Stimulated activated CD4-positive, alpha-beta T cell treated with anti-CD3 and anti-CD28 coated beads, Interleukin-15, amount 100 ng/mL, for 1 hour (primary cell): Measurements from ENCODE around the gene FIZ1.
"Not testable (repeated sequence)": the region's sequence is repeated elsewhere in the genome, so short reads cannot be mapped to it uniquely, and the experiment has no call there.

Experiments used
- DNase-seq, 2 donors: peaks; one replicate each; pipeline ENCODE4 v3.0.0-alpha.2; 2020; ENCODE audit warnings: low read depth in 1 of 2, low spot score in 1 of 2

Gene FIZ1

DNA sequence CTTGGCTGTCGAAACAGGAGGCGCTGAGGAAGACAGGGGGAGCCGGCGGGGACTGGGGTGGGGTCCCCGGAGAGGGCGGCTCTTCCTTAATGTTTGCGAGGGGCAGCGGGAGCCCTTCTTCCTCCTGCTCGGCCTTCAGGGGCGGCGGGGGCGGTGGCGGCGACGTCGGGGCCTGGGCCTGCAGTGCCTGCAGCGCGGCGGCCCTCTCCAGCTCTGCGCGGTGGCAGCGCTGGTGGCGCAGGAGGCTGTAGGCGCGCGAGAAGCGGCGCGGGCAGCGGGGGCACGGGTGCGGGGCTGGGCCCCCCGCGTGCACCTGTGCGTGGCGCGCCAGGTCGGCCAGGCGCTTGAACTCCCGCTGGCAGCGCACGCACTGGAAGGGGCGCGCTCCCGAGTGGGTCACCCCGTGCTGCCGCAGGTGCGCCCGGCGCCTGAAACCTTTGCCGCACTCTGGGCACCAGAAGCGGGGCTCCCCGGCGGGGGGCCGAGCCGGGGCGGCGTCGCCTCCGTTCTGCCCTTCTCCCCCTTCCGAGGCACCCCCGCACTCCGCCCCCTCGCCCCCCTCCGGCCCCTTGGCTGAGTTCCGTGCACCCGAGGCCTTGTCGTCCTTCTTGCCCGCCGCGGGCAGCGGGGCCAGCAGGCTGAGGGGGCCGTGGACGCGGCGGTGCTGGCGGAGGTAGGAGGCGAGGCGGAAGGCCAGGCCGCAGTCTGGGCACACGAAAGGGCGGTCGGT is 21.1 kb downstream of the FIZ1 start:
- DNase-seq, result no peak

DNA sequence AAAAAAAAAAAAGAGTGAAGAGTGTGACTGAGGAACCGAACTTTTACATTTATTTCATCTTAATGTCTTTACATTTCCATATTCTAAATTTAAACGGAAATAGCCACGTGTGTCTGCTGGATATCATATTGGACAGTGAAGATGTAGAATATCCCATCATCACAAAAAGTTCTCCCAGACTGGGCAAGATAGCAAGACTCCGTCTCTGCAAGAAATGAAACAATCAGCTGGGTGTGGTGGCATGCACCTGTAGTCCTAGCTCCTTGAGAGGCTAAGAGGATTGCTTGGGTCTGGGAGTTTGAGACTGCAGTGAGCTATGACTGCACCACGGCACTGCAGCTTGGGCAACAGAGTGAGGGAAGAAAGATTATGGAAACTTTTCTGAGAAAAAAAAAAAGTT is 22.6 kb downstream of the FIZ1 start:
- DNase-seq, result no peak

DNA sequence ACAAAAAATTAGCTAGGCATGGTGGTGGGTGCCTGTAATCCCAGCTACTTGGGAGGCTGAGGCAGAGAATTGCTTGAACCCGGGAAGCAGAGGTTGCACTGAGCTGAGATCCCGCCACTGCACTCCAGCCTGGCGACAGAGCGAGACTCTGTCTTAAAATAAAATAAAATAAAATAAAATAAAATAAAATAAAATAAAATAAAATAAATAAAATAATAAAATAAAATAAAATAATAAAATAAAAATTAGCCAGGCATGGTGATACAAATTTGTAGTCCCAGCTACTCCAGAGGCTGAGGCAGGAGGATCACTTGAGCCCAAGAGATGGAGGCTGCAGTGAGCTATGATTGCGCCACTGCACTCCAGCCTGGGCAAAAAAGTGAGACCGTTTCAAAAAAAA is 25.4 kb downstream of the FIZ1 start:
- not testable (repeated sequence) for DNase-seq

DNA sequence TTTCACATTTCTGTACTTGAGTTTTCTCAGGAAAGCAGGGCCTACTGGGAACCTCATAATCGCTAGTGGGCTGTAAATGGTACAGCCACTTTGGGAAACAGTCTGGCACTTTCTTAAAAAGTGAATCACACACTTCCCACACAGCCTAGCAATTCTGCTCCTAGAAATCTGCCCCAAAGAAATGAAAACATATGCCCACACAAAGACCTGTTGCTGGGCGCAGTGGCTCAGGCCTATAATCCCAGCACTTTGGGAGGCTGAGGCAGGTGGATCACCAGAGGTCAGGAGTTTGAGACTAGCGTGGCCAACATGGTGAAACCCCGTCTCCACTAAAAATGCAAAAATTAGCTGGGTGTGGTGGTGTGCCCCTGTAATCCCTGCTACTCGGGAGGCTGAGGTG is 29.8 kb downstream of the FIZ1 start:
- DNase-seq, result not testable (repeated sequence)

DNA sequence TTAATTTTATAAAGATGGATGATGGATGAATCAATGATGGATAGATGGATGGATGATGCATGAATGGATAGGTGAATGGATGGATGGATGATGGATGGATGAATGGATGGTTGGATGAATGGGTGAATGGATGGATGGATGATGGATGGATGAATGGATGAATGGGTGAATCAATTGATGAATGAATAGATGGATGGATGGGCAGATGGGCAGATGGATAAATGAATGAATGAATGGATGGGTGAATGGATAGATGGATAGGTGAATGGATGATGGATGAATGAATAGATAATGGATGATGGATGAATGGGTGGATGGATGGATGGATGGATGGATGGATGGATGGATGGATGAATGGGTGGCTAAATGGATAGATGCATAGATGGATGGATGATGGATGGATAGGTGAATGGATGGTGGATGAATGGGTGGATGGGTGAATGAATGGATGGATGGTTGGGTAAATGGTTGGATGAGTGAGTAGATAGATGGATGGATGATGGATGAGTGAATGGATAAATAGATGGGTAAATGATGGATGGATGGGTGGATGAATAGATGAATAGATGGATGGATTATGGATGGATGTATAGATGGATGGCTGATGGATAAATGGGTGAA is 31.5 kb downstream of the FIZ1 start:
- DNase-seq, result no peak

DNA sequence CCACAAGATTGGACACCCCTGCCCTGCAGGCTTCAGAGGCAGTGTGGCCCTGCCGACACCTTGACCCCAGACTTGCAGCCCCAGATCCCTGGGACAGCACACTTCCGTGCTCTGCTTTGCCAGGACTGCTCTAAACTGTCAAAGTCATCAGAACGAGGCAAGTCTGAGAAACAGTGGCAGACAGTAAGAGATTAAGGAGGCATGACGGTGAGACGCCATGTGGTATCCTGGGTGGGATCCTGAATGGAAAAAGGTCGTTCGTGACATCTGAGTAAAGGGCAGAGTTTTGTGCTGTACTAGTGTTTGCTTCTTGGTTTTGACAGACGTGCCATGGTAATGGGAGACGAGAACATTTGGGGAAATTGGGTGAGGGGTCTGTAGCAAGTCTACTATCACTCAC is 32.5 kb downstream of the FIZ1 start:
- no peak for DNase-seq

DNA sequence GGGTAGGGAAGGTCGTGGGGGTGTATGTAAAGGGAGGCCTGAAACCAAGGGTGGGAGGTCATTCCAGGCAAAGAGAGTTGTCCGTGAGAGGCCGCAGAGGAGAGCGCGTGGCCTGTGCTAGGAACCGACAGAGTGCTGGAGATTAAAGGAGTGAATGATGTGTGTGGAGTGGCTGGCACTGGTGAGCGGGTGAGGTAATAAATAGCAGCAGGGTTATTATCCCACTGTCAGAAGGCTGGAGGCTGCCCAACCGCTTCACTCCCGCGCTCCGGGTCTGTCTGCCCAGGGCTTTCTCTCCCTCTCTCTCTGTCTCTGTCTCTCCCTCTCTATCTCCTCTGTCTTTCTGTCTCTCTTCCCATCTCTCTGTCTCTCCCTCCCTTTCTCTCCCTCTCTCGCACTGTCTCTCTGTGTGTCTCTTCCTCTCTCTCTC is 36.0 kb downstream of the FIZ1 start:
- no peak for DNase-seq

DNA sequence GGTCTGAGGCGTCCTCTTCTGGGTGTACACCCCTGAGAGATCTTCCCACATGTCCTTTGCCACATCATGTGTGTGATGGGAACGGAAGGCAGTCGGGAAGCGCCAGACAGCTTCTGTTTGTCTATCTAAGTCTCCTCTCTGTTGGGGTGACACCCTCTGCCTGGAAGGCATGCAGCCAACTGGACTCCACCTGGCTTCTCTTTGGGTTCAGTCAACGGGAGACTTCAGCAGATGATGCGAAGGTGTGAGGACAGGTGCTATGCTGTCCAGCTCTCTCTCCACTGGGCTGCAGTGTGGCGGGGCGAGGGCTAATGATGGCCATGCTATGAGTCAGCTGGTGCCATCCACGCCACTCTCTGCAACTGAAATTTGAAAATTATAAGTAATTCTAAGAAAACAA is 39.6 kb downstream of the FIZ1 start:
- DNase-seq, result no peak

DNA sequence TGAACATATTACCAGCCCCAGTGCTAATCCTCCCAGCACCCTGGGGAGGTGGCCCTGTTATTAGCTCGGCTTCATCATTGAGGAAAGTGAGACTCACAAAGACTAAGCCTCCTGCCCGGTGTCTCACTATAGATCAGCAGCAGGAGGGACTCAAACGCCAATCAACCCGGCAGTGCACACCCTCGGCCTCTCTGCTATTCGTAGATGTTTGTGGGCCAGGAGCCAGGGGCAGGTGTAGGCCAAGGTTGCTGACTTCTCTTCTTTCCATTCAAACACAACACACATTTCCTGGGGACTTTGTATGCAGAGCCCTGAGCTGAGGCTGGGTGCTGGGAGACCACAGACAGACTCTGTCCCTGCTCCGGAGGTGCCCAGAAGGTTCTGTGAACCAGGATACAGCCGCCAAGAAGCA is 44.6 kb downstream of the FIZ1 start:
- DNase-seq, result no peak

DNA sequence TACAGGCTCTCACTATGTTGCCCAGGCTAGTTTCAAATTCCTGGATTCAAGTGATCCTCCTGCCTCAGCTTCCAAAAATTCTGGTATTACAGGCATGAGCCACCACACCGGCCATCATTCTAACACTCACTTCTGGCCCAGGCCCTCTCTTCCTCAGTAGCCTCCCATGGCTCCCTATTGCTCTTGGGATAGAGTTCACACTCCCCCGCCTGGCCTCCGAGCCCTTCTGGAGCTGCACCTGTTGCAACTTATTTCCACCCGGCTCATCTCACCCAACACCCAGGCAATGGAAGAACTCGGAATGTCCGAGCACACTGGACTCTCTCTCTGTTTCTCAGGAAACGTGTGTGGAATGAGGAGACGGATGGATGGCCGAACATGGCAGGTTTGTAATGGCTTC is 45.0 kb downstream of the FIZ1 start:
- no peak for DNase-seq

DNA sequence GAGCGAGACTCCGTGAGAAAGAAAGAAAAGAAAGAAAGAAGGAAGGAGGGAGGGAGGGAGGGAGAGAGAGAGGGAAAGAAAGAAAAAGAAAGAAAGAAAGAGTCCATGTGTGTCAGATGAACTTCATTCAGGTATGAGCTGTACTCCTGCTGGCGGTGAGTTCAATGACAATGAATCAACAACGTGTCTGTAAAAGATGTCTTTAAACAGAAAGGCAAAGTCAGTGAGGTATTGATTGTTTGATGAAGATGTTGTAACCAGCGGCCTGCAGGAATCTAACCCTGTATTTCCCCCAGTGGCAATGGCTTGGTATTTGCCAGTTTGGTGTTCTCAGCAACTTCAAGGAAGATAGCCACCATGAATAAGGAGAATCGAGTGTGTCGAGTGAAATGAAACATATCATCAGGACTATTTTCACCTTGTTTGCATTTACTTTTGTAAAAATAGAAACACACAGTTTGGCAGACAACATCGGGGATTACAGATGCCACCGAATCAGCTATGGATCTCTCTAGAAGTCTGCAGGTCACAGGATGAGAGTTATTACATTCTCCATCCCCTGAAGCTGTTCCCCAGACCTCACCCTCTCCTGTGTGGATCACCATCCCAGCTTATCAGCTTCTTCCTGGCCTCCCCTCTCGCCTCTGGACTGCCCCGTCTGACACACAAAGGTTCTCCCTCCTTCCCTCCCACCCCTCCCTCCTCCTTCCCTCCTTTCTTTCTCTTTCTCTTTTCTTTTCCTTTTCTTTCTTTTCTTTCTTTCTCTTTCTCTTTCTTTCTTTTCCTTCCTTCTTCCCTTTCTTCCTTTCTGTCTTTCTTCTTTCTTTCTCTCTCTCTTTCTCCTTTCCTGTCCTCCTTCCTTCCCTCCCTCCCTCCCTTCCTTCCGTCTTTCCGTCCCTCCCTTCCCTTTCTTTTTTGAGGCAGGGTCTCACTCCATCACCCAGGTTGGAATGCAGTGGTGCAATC is 45.8 kb downstream of the FIZ1 start:
- no peak for DNase-seq

DNA sequence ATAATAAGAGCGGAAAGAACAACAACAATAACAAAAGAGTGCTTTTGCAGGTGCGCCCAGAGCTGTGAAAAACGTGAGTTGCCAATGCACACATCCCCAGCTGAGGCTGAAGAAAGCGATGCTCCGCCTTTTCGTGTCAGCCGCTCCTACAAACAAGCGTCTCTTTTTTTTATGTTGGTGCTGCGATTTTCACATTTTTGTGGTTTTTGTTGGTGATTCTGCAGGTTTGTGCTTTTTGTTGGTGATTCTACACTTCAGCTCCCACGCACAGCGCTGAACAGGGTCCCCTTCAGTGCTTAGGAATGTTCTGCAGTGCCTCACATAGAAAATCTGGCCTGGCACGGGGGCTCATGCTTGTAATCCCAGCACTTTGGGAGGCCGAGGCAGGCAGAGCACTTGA is 46.7 kb downstream of the FIZ1 start:
- DNase-seq, result no peak

DNA sequence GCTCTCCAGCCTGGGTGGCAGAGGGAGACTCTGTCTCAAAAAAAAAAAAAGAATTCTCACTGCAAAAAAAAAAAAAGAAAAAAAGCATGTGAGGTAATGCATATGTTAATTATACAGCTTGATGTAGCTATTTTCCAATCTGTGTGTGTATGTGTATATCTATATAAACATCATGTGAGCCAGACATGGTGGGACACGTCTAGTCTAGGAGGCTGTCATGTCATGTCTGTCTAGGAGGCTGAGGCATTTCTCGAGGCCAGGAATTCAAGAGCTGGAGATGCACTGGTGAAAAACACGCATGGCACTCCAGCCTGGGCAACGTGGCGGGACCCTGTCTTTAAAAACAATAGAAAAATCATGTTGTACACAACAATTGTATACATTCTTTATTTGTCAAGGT is 47.1 kb downstream of the FIZ1 start:
- no peak for DNase-seq

DNA sequence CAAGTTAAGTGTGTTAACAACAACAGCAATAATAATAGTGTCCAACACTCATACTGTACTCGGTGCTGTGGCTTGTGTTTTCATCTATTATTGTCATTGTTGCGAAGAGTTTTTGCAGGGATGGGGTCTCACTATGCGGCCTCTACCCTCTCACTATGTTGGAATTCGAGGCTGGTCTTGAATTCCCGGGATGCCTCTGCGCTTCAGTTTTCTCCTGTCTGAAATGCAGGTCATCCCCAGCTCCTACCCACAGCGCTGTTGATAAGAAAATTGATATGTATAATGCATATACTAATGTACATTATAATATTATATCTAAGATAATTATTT is 49.0 kb downstream of the FIZ1 start:
- DNase-seq, result no peak

DNA sequence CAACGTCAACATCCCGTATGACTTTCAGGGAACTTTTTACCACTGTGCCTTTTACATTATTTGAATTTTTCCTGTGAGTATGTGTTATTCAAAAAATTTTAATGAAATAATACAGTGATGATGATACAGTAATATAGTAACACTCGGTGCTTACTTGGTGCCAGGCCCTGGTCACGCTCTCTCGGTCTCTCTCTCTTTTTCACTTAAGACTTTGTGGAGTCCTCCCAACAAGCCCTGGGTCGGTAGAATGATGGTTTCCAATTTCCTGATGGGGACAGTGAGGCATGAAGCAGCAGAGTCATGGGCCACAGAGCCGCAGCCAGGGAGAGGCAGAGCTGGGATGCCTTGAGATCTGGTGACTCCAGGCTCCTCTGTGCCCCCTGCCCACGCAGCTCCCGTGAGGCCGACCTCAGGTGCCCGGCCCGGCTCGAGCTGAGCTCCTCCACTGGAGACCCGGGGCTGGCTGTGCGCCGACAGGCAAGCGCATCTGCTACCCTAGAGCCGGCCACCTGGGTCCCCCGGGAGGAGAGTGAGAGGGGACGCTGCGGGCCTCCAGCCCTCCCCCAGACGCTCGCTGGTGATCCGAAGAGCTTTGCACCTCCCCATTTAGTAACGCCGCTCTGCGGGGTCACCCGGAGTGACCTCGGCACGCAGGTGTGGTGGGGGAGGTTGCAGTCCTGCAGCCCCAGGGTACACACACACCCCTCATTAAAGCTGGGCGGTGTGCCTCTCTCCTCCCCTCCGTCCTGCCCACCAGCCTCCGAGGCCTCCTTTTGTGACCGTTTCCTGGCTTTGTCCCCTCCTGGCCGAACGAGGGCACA is 49.6 kb downstream of the FIZ1 start:
- no peak for DNase-seq

DNA sequence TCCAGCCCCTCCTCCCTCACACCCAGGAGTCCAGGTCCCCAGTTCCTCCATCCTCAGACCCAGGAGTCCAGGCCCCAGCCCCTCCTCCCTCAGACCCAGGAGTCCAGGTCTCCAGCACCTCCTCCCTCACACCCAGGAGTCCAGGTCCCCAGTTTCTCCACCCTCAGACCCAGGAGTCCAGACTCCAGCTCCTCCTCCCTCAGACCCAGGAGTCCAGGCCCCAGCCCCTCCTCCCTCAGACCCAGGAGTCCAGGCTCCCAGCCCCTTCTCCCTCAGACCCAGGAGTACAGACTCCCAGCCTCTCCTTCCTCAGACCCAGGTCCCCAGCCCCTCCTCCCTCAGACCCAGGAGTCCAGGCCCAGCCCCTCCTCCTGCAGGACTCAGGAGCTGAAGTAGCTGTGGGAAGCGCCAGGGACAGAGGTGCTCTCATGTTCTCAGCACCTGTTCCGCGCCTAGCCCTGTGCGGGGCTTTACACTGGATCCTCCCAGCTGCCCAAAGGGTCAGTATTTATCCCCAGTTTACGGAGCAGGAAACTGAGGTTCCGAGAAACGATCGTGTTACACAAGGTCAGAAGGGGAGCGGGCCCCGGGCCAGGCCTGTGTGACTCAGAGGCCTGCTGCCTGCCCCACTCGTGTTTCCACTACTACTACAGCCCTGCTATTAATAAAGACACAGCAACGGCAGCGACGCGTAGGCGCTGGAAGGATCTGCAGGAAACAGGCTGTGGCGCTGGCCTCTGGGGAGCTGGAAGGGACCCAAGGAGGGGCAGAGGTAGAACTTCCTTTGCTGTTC is 52.3 kb downstream of the FIZ1 start:
- DNase-seq, result no peak

DNA sequence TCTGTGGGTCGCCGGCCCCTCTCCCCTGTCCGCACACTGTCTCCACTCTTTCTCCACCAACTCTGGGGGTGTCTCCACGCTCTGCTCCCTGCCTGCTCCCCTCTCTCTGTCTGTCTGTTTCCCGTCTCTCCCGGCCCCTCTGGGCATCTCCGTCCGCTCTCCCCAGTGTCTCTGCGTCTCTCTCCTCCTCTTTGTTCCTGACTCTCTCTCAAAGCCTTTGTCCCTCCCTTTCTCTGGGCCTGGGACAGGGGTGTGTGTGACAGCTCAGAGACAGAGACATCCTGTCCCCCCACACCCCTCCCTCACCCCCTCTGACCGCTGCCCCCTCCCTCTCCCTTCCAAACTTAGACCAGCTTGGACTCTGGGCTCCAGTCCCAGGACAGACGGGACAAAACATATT is 53.3 kb downstream of the FIZ1 start:
- no peak for DNase-seq

DNA sequence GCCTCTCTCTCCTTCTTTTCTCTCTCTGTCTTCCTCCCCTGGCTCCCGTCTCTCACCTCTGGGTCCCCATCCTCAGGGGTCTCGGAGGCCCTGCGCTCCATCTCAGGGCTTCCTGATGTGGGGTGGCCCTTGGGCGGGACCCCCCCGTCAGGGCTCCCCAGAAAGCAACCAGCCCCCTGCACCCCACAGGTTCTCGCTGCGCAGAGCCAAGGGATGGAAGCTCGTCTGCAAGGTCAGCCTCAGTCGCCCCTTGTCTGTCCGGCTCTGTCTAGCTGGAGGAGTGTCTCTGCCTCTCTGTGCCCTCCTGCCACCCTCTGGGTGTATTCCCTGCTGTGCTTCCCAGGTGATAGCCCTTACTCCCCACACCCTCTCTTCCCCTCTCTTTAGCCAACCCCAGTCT is 53.9 kb downstream of the FIZ1 start, which contains the start of gene SBK3:
SBK3 (minus strand) TSS at position 101 of the 400 bp plus-strand sequence; CDS start at position 101, 0 bp downstream.
- DNase-seq, result no peak

DNA sequence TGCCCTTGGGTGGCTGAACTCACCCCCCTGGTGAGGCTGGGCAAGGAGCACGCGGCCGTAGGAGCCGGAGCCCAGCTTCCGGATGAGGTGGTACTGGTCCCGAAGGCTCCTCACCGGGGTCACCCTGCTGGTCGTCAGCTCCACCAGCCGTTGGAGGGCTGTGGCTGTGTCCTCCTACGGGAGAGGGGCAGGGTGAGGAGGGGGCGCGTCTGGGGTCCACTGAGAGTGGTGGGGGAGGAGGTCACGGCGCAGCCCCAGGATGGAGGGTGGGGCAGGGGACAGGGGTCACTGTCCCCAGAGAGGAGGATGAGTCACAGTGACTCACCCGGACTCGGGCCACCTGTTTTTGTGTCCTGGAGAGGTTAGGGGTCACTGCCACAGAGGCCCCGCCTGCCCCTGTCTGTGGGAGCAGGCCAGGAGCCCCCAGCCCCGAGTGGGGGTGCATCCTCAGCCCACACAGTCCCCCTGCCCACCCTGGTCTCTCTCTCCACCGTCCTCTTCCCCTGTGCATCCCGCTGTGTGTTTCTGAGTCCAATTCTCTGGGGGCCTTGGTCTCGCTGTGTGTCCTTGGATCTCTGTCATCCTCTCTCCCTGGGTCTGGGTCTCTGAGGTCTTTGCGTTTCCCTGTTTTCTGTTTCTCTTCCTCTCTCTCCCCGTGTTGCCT is 54.4 kb downstream of the FIZ1 start:
- DNase-seq, result no peak

DNA sequence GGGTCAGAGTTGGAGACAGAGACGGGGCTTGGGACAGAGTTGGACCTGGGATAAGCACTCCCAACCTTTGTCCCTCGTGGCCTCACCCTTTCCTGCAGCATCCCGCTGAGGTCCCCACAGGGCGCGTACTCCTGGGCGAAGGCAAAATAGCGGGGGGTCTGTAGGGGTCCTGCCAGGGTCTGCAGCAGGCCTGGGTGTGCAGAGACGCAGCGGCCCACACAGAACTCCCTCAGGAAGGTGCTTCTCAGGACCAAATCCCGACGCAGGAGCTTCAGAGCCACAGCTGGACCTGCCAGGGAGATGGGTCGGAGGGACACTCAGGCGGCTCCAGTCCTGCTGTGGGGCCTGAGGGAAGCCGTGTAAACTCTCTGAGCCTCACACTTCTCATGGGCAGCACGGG is 55.3 kb downstream of the FIZ1 start:
- DNase-seq, result no peak
